ENCODE data around the gene FXYD2. TPM values are rescaled to one million over a fixed set of nuclear protein-coding genes. Genes with fewer than 3 reads are reported as not detected.
"Not testable (repeated sequence)": the region's sequence is repeated elsewhere in the genome, so short reads cannot be mapped to it uniquely, and the experiment has no call there.

The FXYD2 gene
- total RNA-seq, 1 donor from 2014 or later: not detected

- DNase-seq (ENCODE audit: low read depth) (peak; percentile 42), FAIRE-seq (no peak)
- TF ChIP-seq, protein P1, sequence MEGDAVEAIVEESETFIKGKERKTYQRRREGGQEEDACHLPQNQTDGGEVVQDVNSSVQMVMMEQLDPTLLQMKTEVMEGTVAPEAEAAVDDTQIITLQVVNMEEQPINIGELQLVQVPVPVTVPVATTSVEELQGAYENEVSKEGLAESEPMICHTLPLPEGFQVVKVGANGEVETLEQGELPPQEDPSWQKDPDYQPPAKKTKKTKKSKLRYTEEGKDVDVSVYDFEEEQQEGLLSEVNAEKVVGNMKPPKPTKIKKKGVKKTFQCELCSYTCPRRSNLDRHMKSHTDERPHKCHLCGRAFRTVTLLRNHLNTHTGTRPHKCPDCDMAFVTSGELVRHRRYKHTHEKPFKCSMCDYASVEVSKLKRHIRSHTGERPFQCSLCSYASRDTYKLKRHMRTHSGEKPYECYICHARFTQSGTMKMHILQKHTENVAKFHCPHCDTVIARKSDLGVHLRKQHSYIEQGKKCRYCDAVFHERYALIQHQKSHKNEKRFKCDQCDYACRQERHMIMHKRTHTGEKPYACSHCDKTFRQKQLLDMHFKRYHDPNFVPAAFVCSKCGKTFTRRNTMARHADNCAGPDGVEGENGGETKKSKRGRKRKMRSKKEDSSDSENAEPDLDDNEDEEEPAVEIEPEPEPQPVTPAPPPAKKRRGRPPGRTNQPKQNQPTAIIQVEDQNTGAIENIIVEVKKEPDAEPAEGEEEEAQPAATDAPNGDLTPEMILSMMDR (IDR thresholded peaks at IDR 0.05; ENCODE audit: insufficient read depth, low read length, severe bottlenecking): no peak
- H3K4me3 ChIP-seq (ENCODE audit: low read depth, low read length): no peak overlapping the region
- no peaks in the 10 kb centered on the region for H3K36me3 ChIP-seq (ENCODE audit: control insufficient read depth, insufficient read depth, low read length)
- no peaks in the 10 kb centered on the region for H3K27me3 ChIP-seq (ENCODE audit: control insufficient read depth, insufficient read depth, low read length)
Measured at GRCh38 chr11:117816151-117816741, 8.3 kb downstream of the FXYD2 start.

- no peaks in the 10 kb centered on the region for H3K36me3 ChIP-seq (ENCODE audit: control insufficient read depth, insufficient read depth, low read length)
- TF ChIP-seq, protein P1 (IDR thresholded peaks at IDR 0.05; ENCODE audit: insufficient read depth, low read length, severe bottlenecking): no peak
- H3K4me3 ChIP-seq (ENCODE audit: low read depth, low read length): no peak overlapping the region
- H3K27me3 ChIP-seq (ENCODE audit: control insufficient read depth, insufficient read depth, low read length): no peaks in the 10 kb centered on the region
- no peak for DNase-seq (ENCODE audit: low read depth)
- FAIRE-seq: no peak
Measured at GRCh38 chr11:117815262-117815803, 9.2 kb downstream of the FXYD2 start.

DNA sequence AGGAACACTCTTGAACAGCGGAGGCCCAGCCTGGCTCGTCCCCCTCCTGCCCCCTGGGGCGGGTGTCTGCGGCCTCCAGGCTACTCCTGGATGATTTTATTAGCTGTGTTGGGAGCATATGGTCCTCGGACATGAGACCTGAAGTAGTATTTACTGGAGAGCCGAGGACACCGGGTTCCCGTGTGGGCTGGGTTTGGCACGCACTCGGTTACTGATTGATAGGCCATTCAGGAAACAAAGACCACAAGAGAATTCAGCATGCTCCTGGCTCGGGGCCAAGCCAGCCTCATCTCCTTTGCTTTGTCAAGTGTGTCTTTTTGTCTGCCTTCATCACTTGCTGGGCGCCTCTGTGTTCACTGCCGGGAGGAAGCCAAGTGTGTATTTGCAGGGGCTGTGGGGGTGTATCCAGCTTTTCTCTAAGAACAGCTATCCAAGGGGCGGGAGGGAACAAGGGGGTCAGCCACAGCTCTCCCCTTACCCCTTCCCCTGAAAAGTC, 9.7 kb downstream of the FXYD2 start:
- no peaks in the 10 kb centered on the region for H3K36me3 ChIP-seq (ENCODE audit: control insufficient read depth, insufficient read depth, low read length)
- H3K27me3 ChIP-seq (ENCODE audit: control insufficient read depth, insufficient read depth, low read length): no peaks in the 10 kb centered on the region
- no peak overlapping the region for H3K4me3 ChIP-seq (ENCODE audit: low read depth, low read length)
- TF ChIP-seq, protein P1 (IDR thresholded peaks at IDR 0.05; ENCODE audit: insufficient read depth, low read length, severe bottlenecking): no peak
- no peak for DNase-seq (ENCODE audit: low read depth)
- no peak for FAIRE-seq

DNA sequence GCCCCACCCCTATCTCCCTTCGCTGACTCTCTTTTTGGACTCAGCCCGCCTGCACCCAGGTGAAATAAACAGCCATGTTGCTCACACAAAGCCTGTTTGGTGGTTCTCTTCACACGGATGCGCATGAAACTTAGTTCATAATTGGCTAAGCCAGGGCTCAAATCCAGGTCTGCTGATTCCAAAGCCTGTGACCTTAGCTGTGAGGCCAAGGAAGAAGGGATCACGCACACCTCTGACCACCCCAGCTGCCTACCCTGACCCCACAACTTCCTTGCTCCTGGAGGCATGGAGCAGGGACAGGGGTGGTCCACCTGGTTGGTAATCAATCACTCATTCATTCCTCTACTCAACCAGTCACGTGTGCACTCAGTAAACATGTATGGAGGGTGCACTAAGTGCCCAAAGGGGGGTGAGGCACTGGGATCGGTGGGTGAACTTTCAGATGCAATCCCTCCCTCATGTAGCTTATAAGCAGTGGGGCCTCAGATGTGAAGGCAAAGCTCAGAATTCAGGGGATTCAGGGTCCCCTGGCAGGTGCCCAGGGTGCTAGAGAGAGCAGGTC, 10.3 kb downstream of the FXYD2 start:
- H3K36me3 ChIP-seq (ENCODE audit: control insufficient read depth, insufficient read depth, low read length): no peaks in the 10 kb centered on the region
- DNase-seq (ENCODE audit: low read depth) (no peak), FAIRE-seq (no peak)
- TF ChIP-seq, protein P1 (IDR thresholded peaks at IDR 0.05; ENCODE audit: insufficient read depth, low read length, severe bottlenecking): no peak
- H3K4me3 ChIP-seq (ENCODE audit: low read depth, low read length): no peak overlapping the region
- H3K27me3 ChIP-seq (ENCODE audit: control insufficient read depth, insufficient read depth, low read length): peaks cover 2% of the 10 kb centered on the region

- not testable (repeated sequence) for H3K36me3 ChIP-seq (ENCODE audit: control insufficient read depth, insufficient read depth, low read length); H3K27me3 ChIP-seq (ENCODE audit: control insufficient read depth, insufficient read depth, low read length); H3K4me3 ChIP-seq (ENCODE audit: low read depth, low read length); FAIRE-seq; DNase-seq (ENCODE audit: low read depth)
Measured at GRCh38 chr11:117810056-117810451, 14.5 kb downstream of the FXYD2 start.

GRCh38 chr11:117809236-117810055, 15.1 kb downstream of the FXYD2 start:
- Histone ChIP-seq H3K4me3 (ENCODE audit: low read depth, low read length) (no peak overlapping the region), H3K27me3 (ENCODE audit: control insufficient read depth, insufficient read depth, low read length) (peaks cover 5% of the 10 kb centered on the region), H3K36me3 (ENCODE audit: control insufficient read depth, insufficient read depth, low read length) (no peaks in the 10 kb centered on the region)
- DNase-seq (ENCODE audit: low read depth) (peak; percentile 39), FAIRE-seq (peak; percentile 76)
- TF ChIP-seq, protein P1 (IDR thresholded peaks at IDR 0.05; ENCODE audit: insufficient read depth, low read length, severe bottlenecking): peak; percentile 76
